GM12878 (cell line): ENCODE measurements around the gene DGKI. TPM values are rescaled to one million over a fixed set of nuclear protein-coding genes. Genes with fewer than 3 reads are reported as not detected.

ENCODE experiments used
- ATAC-seq: fragments of 200-7000 bp; cut with Tn5 transposase; 3 replicates; pipeline ENCODE4 v1.9.1; 2020; ENCODE audit warnings: mild to moderate bottlenecking, moderate library complexity
- BruUV-seq: library from RNA; stranded (reverse); fragments of 400-500 nt; replicated peaks from 2 replicates; lab custom pipeline; 2021; lab: Mats Ljungman, UMichigan
- CTCF ChIA-PET: fragments of 300-600 bp; sonication (Branson Sonifier 250); formaldehyde crosslinking; extraction: SDS; loops from one replicate; lab custom pipeline; 2021; ENCODE audit warnings: inconsistent platforms; lab: Yijun Ruan, JAX
- POLR2A ChIA-PET: fragments of 350-600 bp; formaldehyde crosslinking; extraction: SDS; loops from one replicate; lab custom pipeline; 2021; ENCODE audit warnings: inconsistent platforms; lab: Charles Lee
- RAD21 ChIA-PET: fragments of 300-600 bp; sonication (Branson Sonifier 250); formaldehyde crosslinking; loops from one replicate; lab custom pipeline; 2023; ENCODE audit warnings: antibody characterized with exemption; ENCODE audit not compliant: unreplicated experiment; lab: Charles Lee
- SMC1A ChIA-PET: fragments of 300-600 bp; sonication (Branson Sonifier 250); formaldehyde crosslinking; loops from one replicate; lab custom pipeline; 2023; ENCODE audit not compliant: unreplicated experiment, uncharacterized antibody; lab: Charles Lee
- DNase-seq: peaks from one replicate; pipeline ENCODE4 v3.0.0-alpha.2; 2011; ENCODE audit warnings: low read depth, low spot score
- FAIRE-seq: peaks from 3 replicates; lab custom pipeline; 2011; peaks lifted over from hg19 to GRCh38; lab: Jason Lieb, UNC
- H2AFZ ChIP-seq: 2 replicates; pipeline ENCODE4 v1.6.0; 2011; ENCODE audit warnings: low read depth, low read length, control low read depth; ENCODE audit not compliant: control insufficient read depth
- H3K27ac ChIP-seq: 2 replicates; pipeline ENCODE4 v1.5.1; 2011; ENCODE audit warnings: control low read depth; ENCODE audit not compliant: control insufficient read depth, insufficient read depth
- H3K27me3 ChIP-seq, 2 experiments: replicated peaks in 1 of 2; 2 replicates each; pipeline versions ENCODE4 v1.6.0 to v1.6.1; 2011; ENCODE audit warnings: low read length in 1 of 2; ENCODE audit not compliant: control insufficient read depth in 2 of 2, insufficient read depth in 2 of 2
- H3K36me3 ChIP-seq, 2 experiments: 2 replicates each; pipeline ENCODE4 v1.5.1; 2011; ENCODE audit warnings: low read length in 1 of 2; ENCODE audit not compliant: control insufficient read depth in 2 of 2, insufficient read depth in 2 of 2
- H3K4me1 ChIP-seq: 2 replicates; pipeline ENCODE4 v1.6.1; 2011; ENCODE audit warnings: mild to moderate bottlenecking, low read length, moderate library complexity, mixed read lengths; ENCODE audit not compliant: control insufficient read depth, insufficient read depth
- H3K4me2 ChIP-seq: 2 replicates; pipeline ENCODE4 v1.6.0; 2011; ENCODE audit warnings: control low read depth; ENCODE audit not compliant: control insufficient read depth, insufficient read depth
- H3K4me3 ChIP-seq: fragments of 200-600 bp; sonication (generic); 2 replicates; pipeline ENCODE4 v1.5.1; 2016
- H3K79me2 ChIP-seq: 2 replicates; pipeline ENCODE4 v1.6.0; 2011; ENCODE audit warnings: low read length; ENCODE audit not compliant: control insufficient read depth, insufficient read depth
- H3K9ac ChIP-seq: 2 replicates; pipeline ENCODE4 v1.8.0; 2011; ENCODE audit warnings: low read length, control low read depth, mixed read lengths; ENCODE audit not compliant: control insufficient read depth, insufficient read depth
- H3K9me3 ChIP-seq: replicated peaks from 3 replicates; pipeline ENCODE4 v1.5.1; 2011; ENCODE audit warnings: mild to moderate bottlenecking, low read length; ENCODE audit not compliant: control insufficient read depth, insufficient read depth
- H4K20me1 ChIP-seq: 2 replicates; pipeline ENCODE4 v1.6.0; 2011; ENCODE audit not compliant: control insufficient read depth, insufficient read depth
- BHLHE40 ChIP-seq, 2 experiments: fragments of 450-650 bp in 1 of 2; IDR thresholded peaks; 2 replicates each; pipeline ENCODE4 v1.6.1; 2011 to 2017; ENCODE audit warnings: low read depth in 2 of 2, borderline replicate concordance in 1 of 2, improper control_type of control experiment in 1 of 2, low read length in 1 of 2, mild to moderate bottlenecking in 1 of 2
- CHD1 ChIP-seq: IDR thresholded peaks from 2 replicates; pipeline ENCODE4 v1.6.1; 2012; ENCODE audit warnings: low read depth, low read length, improper control_type of control experiment
- CHD2 ChIP-seq: IDR thresholded peaks from 2 replicates; pipeline ENCODE4 v1.6.1; 2011; ENCODE audit warnings: low read depth, low read length, improper control_type of control experiment, borderline replicate concordance
- GABPA ChIP-seq: IDR thresholded peaks from 2 replicates; pipeline ENCODE4 v1.6.1; 2014; ENCODE audit warnings: antibody characterized with exemption, low read depth, mild to moderate bottlenecking, inconsistent platforms
- NBN ChIP-seq: fragments of 450-650 bp; IDR thresholded peaks from 2 replicates; pipeline ENCODE4 v1.6.1; 2016
- ZNF207 ChIP-seq: fragments of 450-650 bp; IDR thresholded peaks from 2 replicates; pipeline ENCODE4 v1.6.1; 2014; ENCODE audit warnings: antibody characterized with exemption, mild to moderate bottlenecking, borderline replicate concordance
- ZNF384 ChIP-seq: IDR thresholded peaks from 2 replicates; pipeline ENCODE4 v1.6.1; 2012; ENCODE audit warnings: low read depth, mild to moderate bottlenecking, low read length, improper control_type of control experiment, borderline replicate concordance
- WGBS: methylation state at CpG from one replicate; pipeline ENCODE4 v1.1.6; 2016; ENCODE audit warnings: low lambda C conversion rate; ENCODE audit not compliant: insufficient replicate concordance, insufficient coverage; ENCODE audit errors: missing lambda C conversion rate; 5-methylcytosine and 5-hydroxymethylcytosine counted together
- in situ Hi-C: fragments of 300-500 bp; cut with MboI; formaldehyde crosslinking; loops from 9 replicates; pipeline ENCODE4 v1.14.3; 2018; ENCODE audit warnings: mixed read lengths
- intact Hi-C: fragments of 100-400 bp; cut with micrococcal nuclease; formaldehyde crosslinking; loops from one replicate; pipeline ENCODE4 v1.14.2; 2022; ENCODE audit not compliant: unreplicated experiment
- polyA plus RNA-seq, 11 experiments: library from polyadenylated mRNA; depleted of rRNA in 4 of 11; unstranded in 6 of 11; stranded (reverse) in 5 of 11; fragments of >200 nt; fragmentation: Nextera tagmentation in 4 of 11; fragmentation: Illumina TruSeq in 1 of 11; extraction: Ambion mirVana in 4 of 11; extraction: Trizol in 1 of 11; gene quantifications; 1 replicate in 1 of 11; 2 replicates in 10 of 11; pipeline versions ENCODE4 v1.2.1 to v1.2.3, GENCODE V29; 2011 to 2016; ENCODE audit warnings: inconsistent platforms in 2 of 11, missing spikeins in 2 of 11, low read depth in 1 of 11
- total RNA-seq, 4 experiments: library from RNA; depleted of rRNA in 3 of 4; stranded (reverse); fragments of >200 nt in 3 of 4; fragmentation: Illumina TruSeq in 1 of 4; extraction: Trizol in 1 of 4; gene quantifications; 2 replicates each; pipeline versions ENCODE4 v1.2.1 to v1.2.3, GENCODE V29; 2013 to 2021
- TF ChIP-seq, protein P1 (sequence below): IDR thresholded peaks from 2 replicates; pipeline ENCODE4 v1.6.1; 2011; ENCODE audit warnings: borderline replicate concordance, low read depth, mild to moderate bottlenecking, moderate library complexity, low read length; ENCODE audit not compliant: insufficient read depth, poor library complexity, severe bottlenecking
- TF ChIP-seq, protein P2 (sequence below): IDR thresholded peaks from 2 replicates; pipeline ENCODE4 v1.6.1; 2012; ENCODE audit warnings: low read depth, low read length, improper control_type of control experiment

Gene DGKI
- total and polyA plus RNA-seq, 10 of the 15 experiments (the other 5 are each of a cell fraction or from before 2014, with no cell fraction given): 10.4 to 37.1 (median 22.1) TPM

- ChIA-PET CTCF (no interaction called here), SMC1A (interaction anchor here (1.7 kb wide), 1 partner anchor 11 kb away, joined by 8 read pairs; no protein-coding TSS in a partner anchor), RAD21 (interaction anchor here (1.3 kb wide), 1 partner anchor 23 kb away, joined by 4 read pairs; no protein-coding TSS in a partner anchor), POLR2A (no interaction called here)
- Histone ChIP-seq H3K79me2 (no peaks in the 10 kb centered on the region), H3K9me3 (no peaks in the 10 kb centered on the region), H4K20me1 (no peaks in the 10 kb centered on the region), H3K27ac (no peak overlapping the region), H3K4me3 (no peak overlapping the region), H3K27me3 (no peaks in the 10 kb centered on the region; a peak in 1 of 4 replicates), H3K4me2 (no peak overlapping the region), H3K4me1 (no peaks in the 10 kb centered on the region), H2AFZ (no peak overlapping the region), H3K36me3 (no peaks in the 10 kb centered on the region), H3K9ac (no peak overlapping the region)
- ATAC-seq (peak; percentile 79), DNase-seq (no peak), FAIRE-seq (no peak)
- intact Hi-C loops: no loop called here
- in situ Hi-C loops: no loop called here
- 0% methylated on average over 1 of the region's 1 CpG for WGBS
- TF ChIP-seq CHD1 (no peak), ZNF384 (0 out of 2 replicates have a peak, but pooled peaks have one; percentile 27)
- BruUV-seq: no TSS peak
Measured at GRCh38 chr7:137480401-137480800, 366.4 kb downstream of the DGKI start.

DNA sequence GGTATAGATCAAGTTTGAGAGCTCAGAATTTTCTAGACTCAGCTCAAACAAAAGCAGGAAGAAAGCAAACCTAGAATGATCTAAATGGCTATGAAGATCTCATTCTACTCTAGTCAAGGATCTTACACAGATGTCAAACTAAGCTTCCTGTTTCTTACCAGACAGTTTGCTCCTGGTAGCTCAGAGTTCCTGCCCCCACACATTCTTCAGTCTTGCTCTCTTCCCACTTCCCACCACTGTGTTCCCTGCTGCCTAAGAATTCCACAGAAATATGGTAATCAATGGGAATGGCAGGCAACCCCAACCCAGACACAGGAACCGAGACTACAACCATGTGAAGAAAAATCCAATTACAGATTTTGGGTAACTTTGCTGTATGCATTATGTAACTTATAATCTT is 369.8 kb downstream of the DGKI start:
- in situ Hi-C loops: no loop called here
- Histone ChIP-seq H3K27ac (no peak overlapping the region), H3K36me3 (no peaks in the 10 kb centered on the region), H3K9ac (no peak overlapping the region), H3K4me3 (no peak overlapping the region), H3K27me3 (no peaks in the 10 kb centered on the region; a peak in 1 of 4 replicates), H4K20me1 (no peaks in the 10 kb centered on the region), H3K4me1 (no peaks in the 10 kb centered on the region), H3K9me3 (no peaks in the 10 kb centered on the region), H2AFZ (no peak overlapping the region), H3K4me2 (no peak overlapping the region), H3K79me2 (no peaks in the 10 kb centered on the region)
- ChIA-PET SMC1A (interaction anchor here (0.8 to 2.9 kb wide), 8 partner anchors 9 to 115 kb away, joined by 3 to 15 read pairs (median 4); no protein-coding TSS in a partner anchor), CTCF (interaction anchor here (0.8 to 1.2 kb wide), 7 partner anchors 9 to 116 kb away, joined by 3 to 7 read pairs (median 3); no protein-coding TSS in a partner anchor), POLR2A (no interaction called here), RAD21 (interaction anchor here (1.0 to 2.1 kb wide), 2 partner anchors 10 to 115 kb away, joined by 3 to 6 read pairs; no protein-coding TSS in a partner anchor)
- BruUV-seq: no TSS peak
- FAIRE-seq (no peak), DNase-seq (no peak), ATAC-seq (no peak)
- TF ChIP-seq, protein P1, sequence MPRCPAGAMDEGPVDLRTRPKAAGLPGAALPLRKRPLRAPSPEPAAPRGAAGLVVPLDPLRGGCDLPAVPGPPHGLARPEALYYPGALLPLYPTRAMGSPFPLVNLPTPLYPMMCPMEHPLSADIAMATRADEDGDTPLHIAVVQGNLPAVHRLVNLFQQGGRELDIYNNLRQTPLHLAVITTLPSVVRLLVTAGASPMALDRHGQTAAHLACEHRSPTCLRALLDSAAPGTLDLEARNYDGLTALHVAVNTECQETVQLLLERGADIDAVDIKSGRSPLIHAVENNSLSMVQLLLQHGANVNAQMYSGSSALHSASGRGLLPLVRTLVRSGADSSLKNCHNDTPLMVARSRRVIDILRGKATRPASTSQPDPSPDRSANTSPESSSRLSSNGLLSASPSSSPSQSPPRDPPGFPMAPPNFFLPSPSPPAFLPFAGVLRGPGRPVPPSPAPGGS: no peak
- no peak for TF ChIP-seq ZNF207
- TF ChIP-seq BHLHE40 (IDR thresholded peaks at IDR 0.05; ENCODE audit: borderline replicate concordance in 1 of 2, low read depth in 2 of 2, low read length in 1 of 2): no peak
- TF ChIP-seq CHD1: no peak
- TF ChIP-seq CHD2: no peak
- TF ChIP-seq ZNF384: no peak
- TF ChIP-seq, protein P2, sequence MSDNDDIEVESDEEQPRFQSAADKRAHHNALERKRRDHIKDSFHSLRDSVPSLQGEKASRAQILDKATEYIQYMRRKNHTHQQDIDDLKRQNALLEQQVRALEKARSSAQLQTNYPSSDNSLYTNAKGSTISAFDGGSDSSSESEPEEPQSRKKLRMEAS: no peak
- TF ChIP-seq GABPA: no peak
- no peak for TF ChIP-seq NBN
- TF ChIP-seq, all 136 proteins: peak for 0
- 0% methylated on average over 1 of the region's 1 CpG for WGBS
- intact Hi-C loops: no loop called here
